Measurements from ENCODE around the gene STH. TPM values are rescaled to one million over a fixed set of nuclear protein-coding genes. Genes with fewer than 3 reads are reported as not detected.

The STH gene
- total and polyA plus RNA-seq, 4 donors = not detected

DNA sequence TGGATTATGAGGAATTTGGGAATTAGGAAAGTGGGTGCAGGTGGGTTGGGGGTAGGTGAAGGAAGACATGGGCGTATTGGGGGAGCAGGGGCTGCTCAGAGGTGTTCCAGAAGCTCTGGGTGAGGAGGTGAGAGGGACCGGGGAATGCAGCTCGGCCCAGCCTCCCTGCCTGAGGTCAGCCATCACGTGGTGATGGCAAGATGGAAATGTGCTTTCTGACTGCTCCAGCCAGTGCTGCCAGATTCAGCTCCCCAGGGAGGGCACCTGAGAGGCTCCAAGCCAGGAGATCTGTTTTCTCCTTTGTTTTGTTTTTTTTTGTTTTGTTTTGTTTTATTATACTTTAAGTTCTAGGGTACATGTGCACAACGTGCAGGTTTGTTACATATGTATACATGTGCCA, 35.2 kb upstream of the STH start:
- Histone ChIP-seq H3K27ac (ENCODE audit: low read depth in 1 of 2, low read length in 2 of 2) (no peak overlapping the region), H3K4me3 (ENCODE audit: low read length in 2 of 2) (no peak overlapping the region), H3K4me1 (ENCODE audit: control insufficient read depth in 1 of 2, insufficient read depth in 2 of 2, low read length in 2 of 2) (no peaks in the 10 kb centered on the region), H3K36me3 (ENCODE audit: control insufficient read depth in 1 of 2, insufficient read depth in 2 of 2, low read length in 1 of 2) (no peaks in the 10 kb centered on the region), H3K9me3 (ENCODE audit: control insufficient read depth, low read length) (no peaks in the 10 kb centered on the region), H3K27me3 (ENCODE audit: control insufficient read depth in 1 of 2, insufficient read depth in 2 of 2, low read length in 1 of 2) (no peaks in the 10 kb centered on the region)
- intact Hi-C loops (cut with DNase I) = no loop called here
- DNase-seq = peak in 1 of 2 donors; percentile 53
- no peak for ATAC-seq (ENCODE audit: low FRiP score)
- WGBS, 2 donors = 75 to 77% methylated on average over 5 of the region's 5 CpGs

DNA sequence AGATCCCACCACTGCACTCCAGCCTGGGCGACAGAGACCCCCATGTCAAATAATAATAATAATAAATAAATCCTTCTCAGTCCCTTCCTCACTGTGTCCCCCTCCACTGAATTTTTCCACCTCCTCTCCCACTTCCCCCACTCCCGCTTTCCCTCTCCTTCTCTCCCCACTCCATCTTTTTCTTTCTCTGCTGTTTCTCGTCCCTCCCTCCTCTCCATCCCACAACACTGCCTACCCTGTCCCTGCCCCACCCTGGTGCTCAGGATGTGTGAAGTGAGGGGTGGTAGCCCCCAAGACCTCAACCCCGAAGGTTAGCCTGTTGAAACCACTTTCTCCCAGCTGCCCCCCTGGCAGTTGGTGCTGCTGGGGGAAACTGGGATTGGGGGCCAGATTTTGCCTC, 34.4 kb upstream of the STH start:
- ATAC-seq (ENCODE audit: low FRiP score) = no peak
- WGBS, 2 donors = 97 to 99% methylated on average over 4 of the region's 4 CpGs
- H3K27me3 ChIP-seq (ENCODE audit: control insufficient read depth in 1 of 2, insufficient read depth in 2 of 2, low read length in 1 of 2) = no peaks in the 10 kb centered on the region
- no peaks in the 10 kb centered on the region for H3K4me1 ChIP-seq (ENCODE audit: control insufficient read depth in 1 of 2, insufficient read depth in 2 of 2, low read length in 2 of 2)
- intact Hi-C loops (cut with DNase I) = no loop called here
- H3K27ac ChIP-seq (ENCODE audit: low read depth in 1 of 2, low read length in 2 of 2) = no peak overlapping the region
- no peaks in the 10 kb centered on the region for H3K9me3 ChIP-seq (ENCODE audit: control insufficient read depth, low read length)
- H3K36me3 ChIP-seq (ENCODE audit: control insufficient read depth in 1 of 2, insufficient read depth in 2 of 2, low read length in 1 of 2) = no peaks in the 10 kb centered on the region
- H3K4me3 ChIP-seq (ENCODE audit: low read length in 2 of 2) = no peak overlapping the region
- peak in 1 of 2 donors; percentile 42 for DNase-seq

DNA sequence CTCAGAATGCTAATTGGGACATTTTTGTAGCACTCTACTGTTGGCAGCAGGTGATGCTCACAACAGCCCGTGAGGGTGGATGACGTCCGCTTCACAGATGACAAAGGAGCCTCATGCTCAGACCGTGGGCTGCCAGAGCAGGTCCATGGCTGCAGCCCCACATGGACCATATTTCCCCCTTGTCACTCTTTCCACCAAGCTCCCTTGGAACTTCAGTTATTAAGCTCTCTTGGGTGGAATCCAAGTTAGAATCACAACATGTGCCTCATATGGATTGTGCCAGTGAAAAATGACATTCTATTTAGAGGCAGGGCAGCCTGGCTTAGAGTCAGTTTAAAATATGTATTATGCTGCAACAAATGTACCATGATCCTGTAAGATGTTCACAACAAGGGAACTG, 33.2 kb upstream of the STH start:
- ATAC-seq (ENCODE audit: low FRiP score) = no peak

GRCh38 chr17:45966606-45967280, 32.3 kb upstream of the STH start:
- Histone ChIP-seq H3K36me3 (ENCODE audit: control insufficient read depth in 1 of 2, insufficient read depth in 2 of 2, low read length in 1 of 2) (no peaks in the 10 kb centered on the region), H3K4me1 (ENCODE audit: control insufficient read depth in 1 of 2, insufficient read depth in 2 of 2, low read length in 2 of 2) (no peaks in the 10 kb centered on the region), H3K27ac (ENCODE audit: low read depth in 1 of 2, low read length in 2 of 2) (no peak overlapping the region), H3K27me3 (ENCODE audit: control insufficient read depth in 1 of 2, insufficient read depth in 2 of 2, low read length in 1 of 2) (no peaks in the 10 kb centered on the region), H3K9me3 (ENCODE audit: control insufficient read depth, low read length) (no peaks in the 10 kb centered on the region), H3K4me3 (ENCODE audit: low read length in 2 of 2) (no peak overlapping the region)
- DNase-seq = no peak
- 52 to 65% methylated on average over 2 of the region's 2 CpGs for WGBS, 2 donors
- intact Hi-C loops (cut with DNase I) = no loop called here
- ATAC-seq (ENCODE audit: low FRiP score) = no peak

More for the DNA sequence above, 33.2 kb upstream of the STH start:
- WGBS, 2 donors = 16 to 25% methylated on average over 4 of the region's 4 CpGs
- Histone ChIP-seq H3K36me3 (ENCODE audit: control insufficient read depth in 1 of 2, insufficient read depth in 2 of 2, low read length in 1 of 2) (no peaks in the 10 kb centered on the region), H3K4me1 (ENCODE audit: control insufficient read depth in 1 of 2, insufficient read depth in 2 of 2, low read length in 2 of 2) (no peaks in the 10 kb centered on the region), H3K27ac (ENCODE audit: low read depth in 1 of 2, low read length in 2 of 2) (no peak overlapping the region), H3K4me3 (ENCODE audit: low read length in 2 of 2) (no peak overlapping the region), H3K9me3 (ENCODE audit: control insufficient read depth, low read length) (no peaks in the 10 kb centered on the region), H3K27me3 (ENCODE audit: control insufficient read depth in 1 of 2, insufficient read depth in 2 of 2, low read length in 1 of 2) (no peaks in the 10 kb centered on the region)
- intact Hi-C loops (cut with DNase I) = no loop called here
- DNase-seq = peak in 1 of 2 donors; percentile 20

GRCh38 chr17:45967378-45967777, 31.7 kb upstream of the STH start:
- no peak overlapping the region for H3K27ac ChIP-seq (ENCODE audit: low read depth in 1 of 2, low read length in 2 of 2)
- H3K4me3 ChIP-seq (ENCODE audit: low read length in 2 of 2) = no peak overlapping the region
- DNase-seq (peak in 1 of 2 donors; percentile 39), ATAC-seq (ENCODE audit: low FRiP score) (no peak)
- intact Hi-C loops (cut with DNase I) = no loop called here
- no peaks in the 10 kb centered on the region for H3K27me3 ChIP-seq (ENCODE audit: control insufficient read depth in 1 of 2, insufficient read depth in 2 of 2, low read length in 1 of 2)
- no peaks in the 10 kb centered on the region for H3K4me1 ChIP-seq (ENCODE audit: control insufficient read depth in 1 of 2, insufficient read depth in 2 of 2, low read length in 2 of 2)
- H3K36me3 ChIP-seq (ENCODE audit: control insufficient read depth in 1 of 2, insufficient read depth in 2 of 2, low read length in 1 of 2) = no peaks in the 10 kb centered on the region
- WGBS, 2 donors = 93% methylated on average over 5 of the region's 5 CpGs
- no peaks in the 10 kb centered on the region for H3K9me3 ChIP-seq (ENCODE audit: control insufficient read depth, low read length)

DNA sequence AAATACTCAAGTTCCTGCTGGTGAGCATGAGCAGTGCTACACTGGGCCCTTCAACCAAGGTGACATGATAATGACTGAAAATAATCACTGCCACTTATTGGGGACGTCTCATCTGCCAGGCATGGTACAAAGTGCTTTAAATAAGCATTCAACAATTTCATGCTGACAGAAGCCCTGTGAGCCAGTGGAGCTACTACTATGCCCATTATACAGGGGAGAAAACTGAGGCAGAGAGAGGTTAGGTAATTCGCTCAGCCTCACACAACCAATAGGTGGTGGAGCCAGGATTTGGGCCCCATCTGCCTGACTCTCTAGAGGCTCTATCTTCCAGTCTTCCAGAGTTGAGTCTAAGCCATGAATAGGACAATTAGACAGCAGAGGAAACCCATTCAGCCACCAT, 30.3 kb upstream of the STH start:
- 90% methylated on average over 2 of the region's 2 CpGs for WGBS, 2 donors
- Histone ChIP-seq H3K9me3 (ENCODE audit: control insufficient read depth, low read length) (no peaks in the 10 kb centered on the region), H3K4me1 (ENCODE audit: control insufficient read depth in 1 of 2, insufficient read depth in 2 of 2, low read length in 2 of 2) (no peaks in the 10 kb centered on the region), H3K36me3 (ENCODE audit: control insufficient read depth in 1 of 2, insufficient read depth in 2 of 2, low read length in 1 of 2) (no peaks in the 10 kb centered on the region), H3K27me3 (ENCODE audit: control insufficient read depth in 1 of 2, insufficient read depth in 2 of 2, low read length in 1 of 2) (no peaks in the 10 kb centered on the region), H3K27ac (ENCODE audit: low read depth in 1 of 2, low read length in 2 of 2) (no peak overlapping the region), H3K4me3 (ENCODE audit: low read length in 2 of 2) (no peak overlapping the region)
- intact Hi-C loops (cut with DNase I) = no loop called here
- peak in 1 of 2 donors; percentile 32 for DNase-seq
- ATAC-seq (ENCODE audit: low FRiP score) = no peak

GRCh38 chr17:45969726-45970125, 29.3 kb upstream of the STH start:
- intact Hi-C loops (cut with DNase I) = no loop called here
- no peak overlapping the region for H3K27ac ChIP-seq (ENCODE audit: low read depth in 1 of 2, low read length in 2 of 2)
- DNase-seq (no peak), ATAC-seq (ENCODE audit: low FRiP score) (no peak)
- H3K27me3 ChIP-seq (ENCODE audit: control insufficient read depth in 1 of 2, insufficient read depth in 2 of 2, low read length in 1 of 2) = no peaks in the 10 kb centered on the region
- 88 to 91% methylated on average over 2 of the region's 2 CpGs for WGBS, 2 donors
- H3K4me3 ChIP-seq (ENCODE audit: low read length in 2 of 2) = no peak overlapping the region
- H3K9me3 ChIP-seq (ENCODE audit: control insufficient read depth, low read length) = no peaks in the 10 kb centered on the region
- no peaks in the 10 kb centered on the region for H3K36me3 ChIP-seq (ENCODE audit: control insufficient read depth in 1 of 2, insufficient read depth in 2 of 2, low read length in 1 of 2)
- H3K4me1 ChIP-seq (ENCODE audit: control insufficient read depth in 1 of 2, insufficient read depth in 2 of 2, low read length in 2 of 2) = no peaks in the 10 kb centered on the region

DNA sequence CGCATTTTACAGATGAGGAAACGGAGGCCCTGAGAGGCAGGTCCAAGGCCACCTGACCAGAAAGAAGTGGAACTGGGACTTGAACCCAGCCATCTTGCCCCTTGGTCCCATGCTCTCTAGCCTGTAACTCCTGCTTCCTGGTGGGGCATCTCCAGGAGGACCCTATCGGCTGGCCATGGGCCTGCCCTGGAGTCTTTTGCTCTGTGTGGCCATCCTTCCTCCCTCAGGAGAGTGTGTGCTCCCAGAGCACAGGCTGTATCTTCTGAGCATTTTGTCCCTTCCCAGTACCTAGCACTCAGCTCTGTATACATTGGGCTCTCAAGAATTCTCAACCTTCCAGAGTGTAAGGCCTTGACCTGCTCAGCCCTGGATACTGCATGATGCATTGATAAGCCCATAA, 28.4 kb upstream of the STH start:
- Histone ChIP-seq H3K4me3 (ENCODE audit: low read length in 2 of 2) (no peak overlapping the region), H3K27ac (ENCODE audit: low read depth in 1 of 2, low read length in 2 of 2) (no peak overlapping the region), H3K9me3 (ENCODE audit: control insufficient read depth, low read length) (no peaks in the 10 kb centered on the region), H3K36me3 (ENCODE audit: control insufficient read depth in 1 of 2, insufficient read depth in 2 of 2, low read length in 1 of 2) (no peaks in the 10 kb centered on the region), H3K27me3 (ENCODE audit: control insufficient read depth in 1 of 2, insufficient read depth in 2 of 2, low read length in 1 of 2) (no peaks in the 10 kb centered on the region), H3K4me1 (ENCODE audit: control insufficient read depth in 1 of 2, insufficient read depth in 2 of 2, low read length in 2 of 2) (no peaks in the 10 kb centered on the region)
- no peak for ATAC-seq (ENCODE audit: low FRiP score)
- peak in 1 of 2 donors; percentile 38 for DNase-seq
- 97 to 99% methylated on average over 3 of the region's 3 CpGs for WGBS, 2 donors
- intact Hi-C loops (cut with DNase I) = no loop called here

DNA sequence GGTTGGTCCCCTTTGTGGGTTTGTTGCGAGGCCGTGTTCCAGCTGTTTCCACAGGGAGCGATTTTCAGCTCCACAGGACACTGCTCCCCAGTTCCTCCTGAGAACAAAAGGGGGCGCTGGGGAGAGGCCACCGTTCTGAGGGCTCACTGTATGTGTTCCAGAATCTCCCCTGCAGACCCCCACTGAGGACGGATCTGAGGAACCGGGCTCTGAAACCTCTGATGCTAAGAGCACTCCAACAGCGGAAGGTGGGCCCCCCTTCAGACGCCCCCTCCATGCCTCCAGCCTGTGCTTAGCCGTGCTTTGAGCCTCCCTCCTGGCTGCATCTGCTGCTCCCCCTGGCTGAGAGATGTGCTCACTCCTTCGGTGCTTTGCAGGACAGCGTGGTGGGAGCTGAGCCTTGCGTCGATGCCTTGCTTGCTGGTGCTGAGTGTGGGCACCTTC, 27.3 kb upstream of the STH start:
- H3K4me3 ChIP-seq (ENCODE audit: low read length in 2 of 2) = no peak overlapping the region
- no peaks in the 10 kb centered on the region for H3K27me3 ChIP-seq (ENCODE audit: control insufficient read depth in 1 of 2, insufficient read depth in 2 of 2, low read length in 1 of 2)
- no peaks in the 10 kb centered on the region for H3K36me3 ChIP-seq (ENCODE audit: control insufficient read depth in 1 of 2, insufficient read depth in 2 of 2, low read length in 1 of 2)
- DNase-seq = peak in 1 of 2 donors; percentile 69
- no peak overlapping the region for H3K27ac ChIP-seq (ENCODE audit: low read depth in 1 of 2, low read length in 2 of 2)
- no peaks in the 10 kb centered on the region for H3K9me3 ChIP-seq (ENCODE audit: control insufficient read depth, low read length)
- ATAC-seq (ENCODE audit: low FRiP score) = no peak
- no peaks in the 10 kb centered on the region for H3K4me1 ChIP-seq (ENCODE audit: control insufficient read depth in 1 of 2, insufficient read depth in 2 of 2, low read length in 2 of 2)
- intact Hi-C loops (cut with DNase I) = no loop called here
- 50 to 57% methylated on average over 14 of the region's 14 CpGs for WGBS, 2 donors

Measured in aorta (tissue), 5 donors.